ENCODE measurements around the gene MB.

MB gene

DNA sequence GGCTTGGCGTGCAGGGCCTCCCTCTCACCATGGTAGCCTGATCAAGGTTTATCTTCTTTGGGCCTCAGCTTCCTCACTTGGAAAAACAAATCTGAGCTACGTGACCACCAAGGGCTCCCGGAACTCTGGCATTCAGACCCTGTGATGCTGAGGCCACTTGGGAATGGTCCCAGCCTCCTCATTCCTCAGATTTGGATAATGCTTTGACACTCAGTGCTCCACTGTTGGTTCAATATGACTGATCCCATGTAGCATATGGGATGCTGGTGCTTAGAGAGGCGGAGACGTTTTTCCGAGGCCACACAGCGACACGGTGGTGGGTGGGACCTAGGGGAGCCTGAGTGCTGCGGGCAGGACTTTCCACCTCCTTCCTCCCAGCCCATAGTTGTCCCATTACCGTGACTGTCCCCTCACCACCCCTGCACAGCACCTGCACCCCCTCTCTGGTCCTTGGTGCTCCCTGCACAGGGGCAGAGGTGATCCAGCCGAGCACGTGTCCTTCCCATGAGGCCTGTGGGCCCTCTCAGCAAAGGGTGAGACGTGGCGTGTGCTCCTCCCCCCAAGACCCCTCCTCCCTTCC lies 23.1 kb downstream of the MB start:
- H3K4me1 ChIP-seq (ENCODE audit: control insufficient read depth, insufficient read depth, low read length), result peaks cover 7% of the 10 kb centered on the region; the same call in 1 of the 2 replicates
- TF ChIP-seq ZNF830 (tag by site-specific recombination; IDR thresholded peaks at IDR 0.05; ENCODE audit: low read depth), result no peak
- no peak for TF ChIP-seq ZNF433 (tag by site-specific recombination; IDR thresholded peaks at IDR 0.05; ENCODE audit: low read depth)
- TF ChIP-seq IKZF3 (tag by site-specific recombination; IDR thresholded peaks at IDR 0.05), result no peak
- TF ChIP-seq, protein P1, sequence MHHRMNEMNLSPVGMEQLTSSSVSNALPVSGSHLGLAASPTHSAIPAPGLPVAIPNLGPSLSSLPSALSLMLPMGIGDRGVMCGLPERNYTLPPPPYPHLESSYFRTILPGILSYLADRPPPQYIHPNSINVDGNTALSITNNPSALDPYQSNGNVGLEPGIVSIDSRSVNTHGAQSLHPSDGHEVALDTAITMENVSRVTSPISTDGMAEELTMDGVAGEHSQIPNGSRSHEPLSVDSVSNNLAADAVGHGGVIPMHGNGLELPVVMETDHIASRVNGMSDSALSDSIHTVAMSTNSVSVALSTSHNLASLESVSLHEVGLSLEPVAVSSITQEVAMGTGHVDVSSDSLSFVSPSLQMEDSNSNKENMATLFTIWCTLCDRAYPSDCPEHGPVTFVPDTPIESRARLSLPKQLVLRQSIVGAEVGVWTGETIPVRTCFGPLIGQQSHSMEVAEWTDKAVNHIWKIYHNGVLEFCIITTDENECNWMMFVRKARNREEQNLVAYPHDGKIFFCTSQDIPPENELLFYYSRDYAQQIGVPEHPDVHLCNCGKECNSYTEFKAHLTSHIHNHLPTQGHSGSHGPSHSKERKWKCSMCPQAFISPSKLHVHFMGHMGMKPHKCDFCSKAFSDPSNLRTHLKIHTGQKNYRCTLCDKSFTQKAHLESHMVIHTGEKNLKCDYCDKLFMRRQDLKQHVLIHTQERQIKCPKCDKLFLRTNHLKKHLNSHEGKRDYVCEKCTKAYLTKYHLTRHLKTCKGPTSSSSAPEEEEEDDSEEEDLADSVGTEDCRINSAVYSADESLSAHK (tag by site-specific recombination; IDR thresholded peaks at IDR 0.05), result no peak
- TF ChIP-seq ZNF174 (tag by site-specific recombination; IDR thresholded peaks at IDR 0.05), result no peak
- TF ChIP-seq, protein P2, sequence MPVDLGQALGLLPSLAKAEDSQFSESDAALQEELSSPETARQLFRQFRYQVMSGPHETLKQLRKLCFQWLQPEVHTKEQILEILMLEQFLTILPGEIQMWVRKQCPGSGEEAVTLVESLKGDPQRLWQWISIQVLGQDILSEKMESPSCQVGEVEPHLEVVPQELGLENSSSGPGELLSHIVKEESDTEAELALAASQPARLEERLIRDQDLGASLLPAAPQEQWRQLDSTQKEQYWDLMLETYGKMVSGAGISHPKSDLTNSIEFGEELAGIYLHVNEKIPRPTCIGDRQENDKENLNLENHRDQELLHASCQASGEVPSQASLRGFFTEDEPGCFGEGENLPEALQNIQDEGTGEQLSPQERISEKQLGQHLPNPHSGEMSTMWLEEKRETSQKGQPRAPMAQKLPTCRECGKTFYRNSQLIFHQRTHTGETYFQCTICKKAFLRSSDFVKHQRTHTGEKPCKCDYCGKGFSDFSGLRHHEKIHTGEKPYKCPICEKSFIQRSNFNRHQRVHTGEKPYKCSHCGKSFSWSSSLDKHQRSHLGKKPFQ (tag by site-specific recombination; IDR thresholded peaks at IDR 0.05), result no peak
- TF ChIP-seq GLI2 (tag by site-specific recombination; IDR thresholded peaks at IDR 0.05; ENCODE audit: borderline replicate concordance, low read depth), result no peak
- TF ChIP-seq, protein P3, sequence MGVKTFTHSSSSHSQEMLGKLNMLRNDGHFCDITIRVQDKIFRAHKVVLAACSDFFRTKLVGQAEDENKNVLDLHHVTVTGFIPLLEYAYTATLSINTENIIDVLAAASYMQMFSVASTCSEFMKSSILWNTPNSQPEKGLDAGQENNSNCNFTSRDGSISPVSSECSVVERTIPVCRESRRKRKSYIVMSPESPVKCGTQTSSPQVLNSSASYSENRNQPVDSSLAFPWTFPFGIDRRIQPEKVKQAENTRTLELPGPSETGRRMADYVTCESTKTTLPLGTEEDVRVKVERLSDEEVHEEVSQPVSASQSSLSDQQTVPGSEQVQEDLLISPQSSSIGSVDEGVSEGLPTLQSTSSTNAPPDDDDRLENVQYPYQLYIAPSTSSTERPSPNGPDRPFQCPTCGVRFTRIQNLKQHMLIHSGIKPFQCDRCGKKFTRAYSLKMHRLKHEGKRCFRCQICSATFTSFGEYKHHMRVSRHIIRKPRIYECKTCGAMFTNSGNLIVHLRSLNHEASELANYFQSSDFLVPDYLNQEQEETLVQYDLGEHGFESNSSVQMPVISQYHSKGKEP (tag by site-specific recombination; IDR thresholded peaks at IDR 0.05), result no peak
- TF ChIP-seq ZNF548 (tag by site-specific recombination; IDR thresholded peaks at IDR 0.05), result no peak
- no peak for TF ChIP-seq ZNF792 (tag by site-specific recombination; IDR thresholded peaks at IDR 0.05)
- no peaks in the 10 kb centered on the region for H3K9me3 ChIP-seq (ENCODE audit: control insufficient read depth, insufficient read depth, low read depth, low read length)
- H3K4me3 ChIP-seq (ENCODE audit: low read depth, low read length), result no peak overlapping the region
- H3K36me3 ChIP-seq (ENCODE audit: control insufficient read depth in 2 of 2, insufficient read depth in 1 of 2, low read length in 2 of 2), result no peaks in the 10 kb centered on the region
- CTCF ChIA-PET, result interaction anchor here (1.0 kb wide), 1 partner anchor 164 kb away, joined by 3 read pairs; no protein-coding TSS in a partner anchor
- POLR2A ChIA-PET, result no interaction called here
- no peak overlapping the region for H3K27ac ChIP-seq (ENCODE audit: extremely low read depth, low read depth, low read length)

DNA sequence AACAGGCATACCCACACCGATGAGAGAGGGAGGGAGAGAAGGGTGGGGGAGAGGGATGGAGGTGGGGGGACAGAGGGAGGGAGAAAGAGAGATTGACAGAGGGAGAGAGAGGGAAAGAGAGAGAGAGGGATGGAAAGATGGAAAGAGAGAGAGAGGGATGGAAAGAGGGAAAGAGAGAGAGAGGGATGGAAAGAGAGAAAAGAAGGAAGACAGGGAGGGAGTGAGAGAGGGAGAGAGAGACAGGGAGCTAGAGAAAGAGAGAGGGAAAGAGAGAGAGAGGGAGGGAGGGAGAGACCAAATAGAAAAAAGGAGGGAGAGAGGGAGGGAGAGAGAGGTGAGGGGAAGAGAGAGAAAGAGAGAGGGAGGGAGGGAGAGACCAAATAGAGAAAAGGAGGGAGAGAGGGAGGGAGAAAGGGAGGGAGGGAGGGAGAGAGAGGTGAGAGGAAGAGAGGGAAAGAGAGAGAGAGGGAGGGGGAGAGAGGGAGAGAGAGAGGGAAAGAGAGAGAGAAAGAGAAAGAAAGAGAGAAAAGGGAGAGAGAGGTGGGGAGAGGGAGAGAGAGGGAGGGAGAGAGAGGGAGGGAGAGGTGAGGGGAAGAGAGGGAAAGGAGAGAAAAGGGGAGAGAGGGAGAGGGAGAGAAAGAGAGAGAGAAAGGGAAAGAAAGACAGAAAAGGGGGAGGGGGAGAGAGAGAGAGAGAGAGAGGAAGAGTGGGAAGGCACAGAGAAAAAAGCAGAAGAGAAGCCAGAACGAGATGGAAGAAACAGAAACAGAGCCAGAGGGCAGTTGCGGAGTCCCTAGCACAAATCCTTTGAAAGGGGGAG lies 23.8 kb downstream of the MB start:
- no peaks in the 10 kb centered on the region for H3K9me3 ChIP-seq (ENCODE audit: control insufficient read depth, insufficient read depth, low read depth, low read length)
- no peaks in the 10 kb centered on the region for H3K36me3 ChIP-seq (ENCODE audit: control insufficient read depth in 2 of 2, insufficient read depth in 1 of 2, low read length in 2 of 2)
- no peak overlapping the region for H3K4me3 ChIP-seq (ENCODE audit: low read depth, low read length)
- POLR2A ChIA-PET, result interaction anchor here (0.8 kb wide), 1 partner anchor 227 kb away, joined by 3 read pairs; no protein-coding TSS in a partner anchor
- CTCF ChIA-PET, result interaction anchor here (1.0 to 2.0 kb wide), 3 partner anchors 10 to 163 kb away, joined by 3 to 9 read pairs (median 4); no protein-coding TSS in a partner anchor
- H3K27ac ChIP-seq (ENCODE audit: extremely low read depth, low read depth, low read length), result no peak overlapping the region
- peaks cover 7% of the 10 kb centered on the region; the same call in 1 of the 2 replicates for H3K4me1 ChIP-seq (ENCODE audit: control insufficient read depth, insufficient read depth, low read length)
- TF ChIP-seq, protein P4, sequence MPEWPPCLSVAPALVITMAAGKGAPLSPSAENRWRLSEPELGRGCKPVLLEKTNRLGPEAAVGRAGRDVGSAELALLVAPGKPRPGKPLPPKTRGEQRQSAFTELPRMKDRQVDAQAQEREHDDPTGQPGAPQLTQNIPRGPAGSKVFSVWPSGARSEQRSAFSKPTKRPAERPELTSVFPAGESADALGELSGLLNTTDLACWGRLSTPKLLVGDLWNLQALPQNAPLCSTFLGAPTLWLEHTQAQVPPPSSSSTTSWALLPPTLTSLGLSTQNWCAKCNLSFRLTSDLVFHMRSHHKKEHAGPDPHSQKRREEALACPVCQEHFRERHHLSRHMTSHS (tag by site-specific recombination; IDR thresholded peaks at IDR 0.05), result no peak
- TF ChIP-seq, protein P5, sequence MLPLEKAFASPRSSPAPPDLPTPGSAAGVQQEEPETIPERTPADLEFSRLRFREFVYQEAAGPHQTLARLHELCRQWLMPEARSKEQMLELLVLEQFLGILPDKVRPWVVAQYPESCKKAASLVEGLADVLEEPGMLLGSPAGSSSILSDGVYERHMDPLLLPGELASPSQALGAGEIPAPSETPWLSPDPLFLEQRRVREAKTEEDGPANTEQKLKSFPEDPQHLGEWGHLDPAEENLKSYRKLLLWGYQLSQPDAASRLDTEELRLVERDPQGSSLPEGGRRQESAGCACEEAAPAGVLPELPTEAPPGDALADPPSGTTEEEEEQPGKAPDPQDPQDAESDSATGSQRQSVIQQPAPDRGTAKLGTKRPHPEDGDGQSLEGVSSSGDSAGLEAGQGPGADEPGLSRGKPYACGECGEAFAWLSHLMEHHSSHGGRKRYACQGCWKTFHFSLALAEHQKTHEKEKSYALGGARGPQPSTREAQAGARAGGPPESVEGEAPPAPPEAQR (tag by site-specific recombination; IDR thresholded peaks at IDR 0.05), result 0 out of 2 replicates have a peak, but pooled peaks have one; percentile 10
- no peak for TF ChIP-seq ZNF658 (tag by site-specific recombination; IDR thresholded peaks at IDR 0.05)
- TF ChIP-seq, protein P6, sequence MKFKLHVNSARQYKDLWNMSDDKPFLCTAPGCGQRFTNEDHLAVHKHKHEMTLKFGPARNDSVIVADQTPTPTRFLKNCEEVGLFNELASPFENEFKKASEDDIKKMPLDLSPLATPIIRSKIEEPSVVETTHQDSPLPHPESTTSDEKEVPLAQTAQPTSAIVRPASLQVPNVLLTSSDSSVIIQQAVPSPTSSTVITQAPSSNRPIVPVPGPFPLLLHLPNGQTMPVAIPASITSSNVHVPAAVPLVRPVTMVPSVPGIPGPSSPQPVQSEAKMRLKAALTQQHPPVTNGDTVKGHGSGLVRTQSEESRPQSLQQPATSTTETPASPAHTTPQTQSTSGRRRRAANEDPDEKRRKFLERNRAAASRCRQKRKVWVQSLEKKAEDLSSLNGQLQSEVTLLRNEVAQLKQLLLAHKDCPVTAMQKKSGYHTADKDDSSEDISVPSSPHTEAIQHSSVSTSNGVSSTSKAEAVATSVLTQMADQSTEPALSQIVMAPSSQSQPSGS (tag by site-specific recombination; IDR thresholded peaks at IDR 0.05; ENCODE audit: low read depth), result no peak
- peak; percentile 81 for TF ChIP-seq ZNF366 (tag by site-specific recombination; conservative IDR thresholded peaks at IDR 0.05)
- TF ChIP-seq, protein P7, sequence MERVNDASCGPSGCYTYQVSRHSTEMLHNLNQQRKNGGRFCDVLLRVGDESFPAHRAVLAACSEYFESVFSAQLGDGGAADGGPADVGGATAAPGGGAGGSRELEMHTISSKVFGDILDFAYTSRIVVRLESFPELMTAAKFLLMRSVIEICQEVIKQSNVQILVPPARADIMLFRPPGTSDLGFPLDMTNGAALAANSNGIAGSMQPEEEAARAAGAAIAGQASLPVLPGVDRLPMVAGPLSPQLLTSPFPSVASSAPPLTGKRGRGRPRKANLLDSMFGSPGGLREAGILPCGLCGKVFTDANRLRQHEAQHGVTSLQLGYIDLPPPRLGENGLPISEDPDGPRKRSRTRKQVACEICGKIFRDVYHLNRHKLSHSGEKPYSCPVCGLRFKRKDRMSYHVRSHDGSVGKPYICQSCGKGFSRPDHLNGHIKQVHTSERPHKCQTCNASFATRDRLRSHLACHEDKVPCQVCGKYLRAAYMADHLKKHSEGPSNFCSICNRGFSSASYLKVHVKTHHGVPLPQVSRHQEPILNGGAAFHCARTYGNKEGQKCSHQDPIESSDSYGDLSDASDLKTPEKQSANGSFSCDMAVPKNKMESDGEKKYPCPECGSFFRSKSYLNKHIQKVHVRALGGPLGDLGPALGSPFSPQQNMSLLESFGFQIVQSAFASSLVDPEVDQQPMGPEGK (tag by site-specific recombination; IDR thresholded peaks at IDR 0.05), result no peak
- 0 out of 2 replicates have a peak, but pooled peaks have one; percentile 28 for TF ChIP-seq ZNF169 (tag by site-specific recombination; IDR thresholded peaks at IDR 0.05)
- peak; percentile 96 for TF ChIP-seq ZNF596 (tag by site-specific recombination; IDR thresholded peaks at IDR 0.05)
- no peak for TF ChIP-seq OVOL3 (tag by site-specific recombination; IDR thresholded peaks at IDR 0.05)
- no peak for TF ChIP-seq ZNF302 (tag by site-specific recombination; IDR thresholded peaks at IDR 0.05; ENCODE audit: low read depth)

All from HEK293 (cell line).